Peyer's patch (tissue), 4 donors: ENCODE data around the gene ISOC1.

ENCODE experiments used
- POLR2A ChIP-seq, 2 donors: fragments of 450-650 bp; IDR thresholded peaks; one replicate each; pipeline ENCODE4 v1.5.1; 2017; ENCODE audit warnings: antibody characterized with exemption in 2 of 2, mild to moderate bottlenecking in 2 of 2, moderate library complexity in 2 of 2
- TF ChIP-seq, protein P1 (sequence below), 6 experiments: fragments of 450-650 bp in 4 of 6; fragments of 200-600 bp in 2 of 6; sonication (generic) in 1 of 6; IDR thresholded peaks; one replicate each; pipeline ENCODE4 v1.5.1; 2017 to 2019; ENCODE audit warnings: antibody characterized with exemption in 6 of 6, mild to moderate bottlenecking in 3 of 6, moderate library complexity in 1 of 6

DNA sequence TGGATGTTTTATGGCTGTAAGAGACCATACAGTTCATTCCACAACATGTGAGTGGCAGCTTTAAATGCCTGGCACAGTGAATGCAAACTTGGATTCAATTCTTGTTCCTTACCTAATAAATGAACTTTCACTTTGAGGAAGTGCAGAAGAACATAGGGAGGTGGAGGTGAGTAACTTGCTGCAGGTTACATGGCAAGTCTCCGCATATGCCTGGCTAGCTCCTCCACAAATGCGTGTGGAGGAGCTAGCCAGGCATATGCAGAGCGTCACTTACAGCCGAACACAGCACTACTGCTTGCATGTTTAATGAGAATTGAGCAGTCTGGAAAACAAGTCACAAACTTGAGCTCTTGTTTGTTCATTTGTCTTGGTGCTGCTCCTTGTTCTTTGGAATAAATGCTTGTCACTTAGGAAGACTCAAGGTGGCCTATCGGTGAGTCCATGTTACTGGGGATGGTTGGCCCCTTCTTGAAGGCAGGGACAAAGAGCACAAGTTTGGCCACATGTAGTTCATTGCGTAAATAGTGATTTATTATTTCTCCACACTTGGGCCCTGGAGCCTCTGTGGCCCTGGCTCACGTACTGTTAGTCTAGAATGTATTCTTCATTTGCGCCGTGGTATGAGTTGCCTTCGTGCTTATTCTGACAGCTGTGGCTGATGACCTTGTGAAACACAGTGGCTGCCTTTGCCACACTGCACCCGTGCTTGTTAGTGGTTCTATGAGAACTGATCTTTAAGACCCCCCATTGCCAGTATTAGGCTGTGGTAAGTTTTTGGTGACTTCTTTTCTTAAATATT is 3.1 kb downstream of the ISOC1 start:
- TF ChIP-seq, protein P1, sequence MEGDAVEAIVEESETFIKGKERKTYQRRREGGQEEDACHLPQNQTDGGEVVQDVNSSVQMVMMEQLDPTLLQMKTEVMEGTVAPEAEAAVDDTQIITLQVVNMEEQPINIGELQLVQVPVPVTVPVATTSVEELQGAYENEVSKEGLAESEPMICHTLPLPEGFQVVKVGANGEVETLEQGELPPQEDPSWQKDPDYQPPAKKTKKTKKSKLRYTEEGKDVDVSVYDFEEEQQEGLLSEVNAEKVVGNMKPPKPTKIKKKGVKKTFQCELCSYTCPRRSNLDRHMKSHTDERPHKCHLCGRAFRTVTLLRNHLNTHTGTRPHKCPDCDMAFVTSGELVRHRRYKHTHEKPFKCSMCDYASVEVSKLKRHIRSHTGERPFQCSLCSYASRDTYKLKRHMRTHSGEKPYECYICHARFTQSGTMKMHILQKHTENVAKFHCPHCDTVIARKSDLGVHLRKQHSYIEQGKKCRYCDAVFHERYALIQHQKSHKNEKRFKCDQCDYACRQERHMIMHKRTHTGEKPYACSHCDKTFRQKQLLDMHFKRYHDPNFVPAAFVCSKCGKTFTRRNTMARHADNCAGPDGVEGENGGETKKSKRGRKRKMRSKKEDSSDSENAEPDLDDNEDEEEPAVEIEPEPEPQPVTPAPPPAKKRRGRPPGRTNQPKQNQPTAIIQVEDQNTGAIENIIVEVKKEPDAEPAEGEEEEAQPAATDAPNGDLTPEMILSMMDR (IDR thresholded peaks at IDR 0.05): no peak
- TF ChIP-seq POLR2A (IDR thresholded peaks at IDR 0.05): no peak
